Measurements from ENCODE around the gene ONECUT3.

The ONECUT3 gene

DNA sequence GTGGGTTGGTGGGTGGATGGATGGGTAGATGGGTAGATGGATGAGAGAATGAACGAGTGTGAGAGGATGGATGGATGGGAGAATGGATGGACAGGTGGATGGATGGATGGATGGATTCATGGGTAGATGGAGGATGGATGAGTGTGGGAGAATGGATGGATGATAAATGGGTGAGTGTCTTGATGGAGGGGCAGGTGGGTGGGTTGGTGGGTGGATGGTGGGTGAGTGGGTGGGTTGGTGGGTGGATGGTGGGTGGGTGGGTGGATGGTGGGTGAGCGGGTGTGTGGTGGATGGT is 35.4 kb upstream of the ONECUT3 start:
- TF ChIP-seq SPI1 (IDR thresholded peaks at IDR 0.05; ENCODE audit: borderline replicate concordance, low read depth) (no peak), POLR2AphosphoS5 (IDR thresholded peaks at IDR 0.05; ENCODE audit: low read depth) (no peak), GABPA (IDR thresholded peaks at IDR 0.05; ENCODE audit: low read depth) (no peak)
- TF ChIP-seq, protein P1, sequence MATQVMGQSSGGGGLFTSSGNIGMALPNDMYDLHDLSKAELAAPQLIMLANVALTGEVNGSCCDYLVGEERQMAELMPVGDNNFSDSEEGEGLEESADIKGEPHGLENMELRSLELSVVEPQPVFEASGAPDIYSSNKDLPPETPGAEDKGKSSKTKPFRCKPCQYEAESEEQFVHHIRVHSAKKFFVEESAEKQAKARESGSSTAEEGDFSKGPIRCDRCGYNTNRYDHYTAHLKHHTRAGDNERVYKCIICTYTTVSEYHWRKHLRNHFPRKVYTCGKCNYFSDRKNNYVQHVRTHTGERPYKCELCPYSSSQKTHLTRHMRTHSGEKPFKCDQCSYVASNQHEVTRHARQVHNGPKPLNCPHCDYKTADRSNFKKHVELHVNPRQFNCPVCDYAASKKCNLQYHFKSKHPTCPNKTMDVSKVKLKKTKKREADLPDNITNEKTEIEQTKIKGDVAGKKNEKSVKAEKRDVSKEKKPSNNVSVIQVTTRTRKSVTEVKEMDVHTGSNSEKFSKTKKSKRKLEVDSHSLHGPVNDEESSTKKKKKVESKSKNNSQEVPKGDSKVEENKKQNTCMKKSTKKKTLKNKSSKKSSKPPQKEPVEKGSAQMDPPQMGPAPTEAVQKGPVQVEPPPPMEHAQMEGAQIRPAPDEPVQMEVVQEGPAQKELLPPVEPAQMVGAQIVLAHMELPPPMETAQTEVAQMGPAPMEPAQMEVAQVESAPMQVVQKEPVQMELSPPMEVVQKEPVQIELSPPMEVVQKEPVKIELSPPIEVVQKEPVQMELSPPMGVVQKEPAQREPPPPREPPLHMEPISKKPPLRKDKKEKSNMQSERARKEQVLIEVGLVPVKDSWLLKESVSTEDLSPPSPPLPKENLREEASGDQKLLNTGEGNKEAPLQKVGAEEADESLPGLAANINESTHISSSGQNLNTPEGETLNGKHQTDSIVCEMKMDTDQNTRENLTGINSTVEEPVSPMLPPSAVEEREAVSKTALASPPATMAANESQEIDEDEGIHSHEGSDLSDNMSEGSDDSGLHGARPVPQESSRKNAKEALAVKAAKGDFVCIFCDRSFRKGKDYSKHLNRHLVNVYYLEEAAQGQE (IDR thresholded peaks at IDR 0.05; ENCODE audit: insufficient replicate concordance, low read depth) = no peak
- TF ChIP-seq, protein P2, sequence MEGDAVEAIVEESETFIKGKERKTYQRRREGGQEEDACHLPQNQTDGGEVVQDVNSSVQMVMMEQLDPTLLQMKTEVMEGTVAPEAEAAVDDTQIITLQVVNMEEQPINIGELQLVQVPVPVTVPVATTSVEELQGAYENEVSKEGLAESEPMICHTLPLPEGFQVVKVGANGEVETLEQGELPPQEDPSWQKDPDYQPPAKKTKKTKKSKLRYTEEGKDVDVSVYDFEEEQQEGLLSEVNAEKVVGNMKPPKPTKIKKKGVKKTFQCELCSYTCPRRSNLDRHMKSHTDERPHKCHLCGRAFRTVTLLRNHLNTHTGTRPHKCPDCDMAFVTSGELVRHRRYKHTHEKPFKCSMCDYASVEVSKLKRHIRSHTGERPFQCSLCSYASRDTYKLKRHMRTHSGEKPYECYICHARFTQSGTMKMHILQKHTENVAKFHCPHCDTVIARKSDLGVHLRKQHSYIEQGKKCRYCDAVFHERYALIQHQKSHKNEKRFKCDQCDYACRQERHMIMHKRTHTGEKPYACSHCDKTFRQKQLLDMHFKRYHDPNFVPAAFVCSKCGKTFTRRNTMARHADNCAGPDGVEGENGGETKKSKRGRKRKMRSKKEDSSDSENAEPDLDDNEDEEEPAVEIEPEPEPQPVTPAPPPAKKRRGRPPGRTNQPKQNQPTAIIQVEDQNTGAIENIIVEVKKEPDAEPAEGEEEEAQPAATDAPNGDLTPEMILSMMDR (IDR thresholded peaks at IDR 0.05; ENCODE audit: insufficient read depth, low read length) = no peak
- H3K27ac ChIP-seq (replicated peaks) = no peak overlapping the region
- peaks cover 10% of the 10 kb centered on the region for H3K27me3 ChIP-seq (ENCODE audit: insufficient read depth, poor library complexity, severe bottlenecking)
- no peak overlapping the region for H3K4me3 ChIP-seq (replicated peaks; ENCODE audit: insufficient read depth, low read length)
- DNase-seq (ENCODE audit: low read depth in 1 of 2, low spot score in 1 of 2) = no peak

DNA sequence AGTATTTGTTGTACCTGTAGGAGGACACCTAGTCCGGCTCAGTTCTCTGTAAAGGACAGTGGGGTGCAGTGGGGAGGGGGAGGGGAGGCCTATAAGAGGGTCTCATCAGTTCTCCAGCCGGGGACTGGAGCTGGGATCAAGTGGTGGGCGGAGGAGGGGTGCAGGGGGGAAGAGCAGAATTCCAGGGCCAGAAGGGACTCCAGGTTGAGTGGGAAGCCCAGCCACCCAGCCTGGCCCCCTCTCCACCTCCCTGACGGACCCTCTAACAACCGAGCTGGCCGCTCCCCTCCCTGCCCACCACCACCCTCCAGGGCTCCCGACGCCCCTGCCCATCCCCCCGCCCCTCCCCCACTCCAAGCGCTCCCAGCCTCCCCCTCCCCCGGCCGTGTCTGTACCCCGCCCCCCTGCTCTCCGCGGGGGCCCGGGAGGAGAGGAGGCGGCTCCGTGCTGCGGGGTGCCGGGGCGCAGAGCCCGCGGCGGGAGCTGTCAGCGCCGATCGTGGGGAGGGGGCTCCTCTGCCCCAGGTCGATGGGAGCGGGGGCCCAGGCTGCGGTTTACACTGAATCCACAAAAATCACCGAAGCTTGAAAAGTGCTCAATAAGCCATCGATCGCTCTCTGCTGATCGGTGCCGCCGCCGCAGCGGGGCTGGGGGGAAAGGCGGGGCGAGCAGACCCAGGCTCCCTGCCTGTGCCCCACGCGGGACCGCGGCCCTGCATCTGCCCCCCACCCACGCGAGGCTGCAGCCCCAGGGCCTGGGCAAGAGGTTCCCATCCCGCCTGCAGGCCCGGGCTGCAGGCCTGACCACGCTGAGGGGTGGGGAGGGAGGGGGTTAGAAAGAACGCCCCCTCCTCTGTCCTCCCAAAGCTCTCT is 34.6 kb upstream of the ONECUT3 start:
- H3K27ac ChIP-seq (replicated peaks) = no peak overlapping the region
- peaks cover 10% of the 10 kb centered on the region for H3K27me3 ChIP-seq (ENCODE audit: insufficient read depth, poor library complexity, severe bottlenecking)
- TF ChIP-seq, protein P1 (IDR thresholded peaks at IDR 0.05; ENCODE audit: insufficient replicate concordance, low read depth) = no peak
- TF ChIP-seq SPI1 (IDR thresholded peaks at IDR 0.05; ENCODE audit: borderline replicate concordance, low read depth) (no peak), POLR2AphosphoS5 (IDR thresholded peaks at IDR 0.05; ENCODE audit: low read depth) (no peak), GABPA (IDR thresholded peaks at IDR 0.05; ENCODE audit: low read depth) (no peak)
- TF ChIP-seq, protein P2 (IDR thresholded peaks at IDR 0.05; ENCODE audit: insufficient read depth, low read length) = no peak
- H3K4me3 ChIP-seq (replicated peaks; ENCODE audit: insufficient read depth, low read length) = no peak overlapping the region
- DNase-seq (ENCODE audit: low read depth in 1 of 2, low spot score in 1 of 2) = no peak

GRCh38 chr19:1719519-1719918 is 33.8 kb upstream of the ONECUT3 start:
- H3K4me3 ChIP-seq (replicated peaks; ENCODE audit: insufficient read depth, low read length) = no peak overlapping the region
- DNase-seq (ENCODE audit: low read depth in 1 of 2, low spot score in 1 of 2) = no peak
- TF ChIP-seq, protein P1 (IDR thresholded peaks at IDR 0.05; ENCODE audit: insufficient replicate concordance, low read depth) = no peak
- H3K27me3 ChIP-seq (ENCODE audit: insufficient read depth, poor library complexity, severe bottlenecking) = peaks cover 10% of the 10 kb centered on the region
- H3K27ac ChIP-seq (replicated peaks) = no peak overlapping the region
